Stimulated activated CD4-positive, alpha-beta T cell treated with anti-CD3 and anti-CD28 coated beads, Interleukin-2, amount 100 ng/mL, for 24 hours (primary cell): Measurements from ENCODE around the gene HLA-DOB.

Experiments used
- DNase-seq, 2 donors: peaks; one replicate each; pipeline ENCODE4 v3.0.0-alpha.2; 2020

The HLA-DOB gene

GRCh38 chr6:32843331-32843978, 26.7 kb upstream of the HLA-DOB start:
- DNase-seq, result no peak

GRCh38 chr6:32842690-32843089, 25.9 kb upstream of the HLA-DOB start:
- DNase-seq, result no peak

GRCh38 chr6:32842021-32842650, 25.3 kb upstream of the HLA-DOB start:
- no peak for DNase-seq

- peak in 1 of 2 donors; percentile 48 for DNase-seq
Observed at GRCh38 chr6:32840604-32841246, 23.9 kb upstream of the HLA-DOB start.

- DNase-seq, result no peak
Observed at GRCh38 chr6:32839356-32839755, 22.6 kb upstream of the HLA-DOB start.

- peak; percentile 99 for DNase-seq
Observed at GRCh38 chr6:32838114-32838958, 21.5 kb upstream of the HLA-DOB start, which contains the start of gene TAP2. TAP2 (minus strand) TSS chr6:32838739; CDS start chr6:32838233, 506 bp downstream.

GRCh38 chr6:32837651-32838113, 20.9 kb upstream of the HLA-DOB start:
- DNase-seq, result no peak

GRCh38 chr6:32836873-32837272, 20.1 kb upstream of the HLA-DOB start:
- no peak for DNase-seq

- DNase-seq, result no peak
Observed at GRCh38 chr6:32835167-32835893, 18.5 kb upstream of the HLA-DOB start.

GRCh38 chr6:32833664-32834063, 16.9 kb upstream of the HLA-DOB start:
- no peak for DNase-seq

GRCh38 chr6:32832535-32832934, 15.7 kb upstream of the HLA-DOB start:
- no peak for DNase-seq

GRCh38 chr6:32830936-32831335, 14.1 kb upstream of the HLA-DOB start:
- no peak for DNase-seq

GRCh38 chr6:32830017-32830416, 13.2 kb upstream of the HLA-DOB start:
- no peak for DNase-seq

- no peak for DNase-seq
Observed at GRCh38 chr6:32829495-32829894, 12.7 kb upstream of the HLA-DOB start.

- DNase-seq, result no peak
Observed at GRCh38 chr6:32827025-32827424, 10.2 kb upstream of the HLA-DOB start.

- no peak for DNase-seq
Observed at GRCh38 chr6:32825966-32826365, 9.2 kb upstream of the HLA-DOB start.

- DNase-seq, result no peak
Observed at GRCh38 chr6:32819729-32820128, 2.9 kb upstream of the HLA-DOB start.

- DNase-seq, result no peak
Observed at GRCh38 chr6:32818867-32819266, 2.1 kb upstream of the HLA-DOB start.

- no peak for DNase-seq
Observed at GRCh38 chr6:32815996-32816395, 806 bp downstream of the HLA-DOB start.

- DNase-seq, result no peak
Observed at GRCh38 chr6:32815115-32815514, 1.7 kb downstream of the HLA-DOB start.

GRCh38 chr6:32814145-32814544, 2.7 kb downstream of the HLA-DOB start:
- no peak for DNase-seq

- DNase-seq, result no peak
Observed at GRCh38 chr6:32809171-32809570, 7.6 kb downstream of the HLA-DOB start.
